ENCODE data around the gene TCHP.
"Not testable (repeated sequence)": the region's sequence is repeated elsewhere in the genome, so short reads cannot be mapped to it uniquely, and the experiment has no call there.

Gene TCHP

GRCh38 chr12:109893261-109893995 lies 6.6 kb upstream of the TCHP start:
- Histone ChIP-seq H3K4me3 (replicated peaks; ENCODE audit: low read depth, low read length) (no peak overlapping the region), H3K36me3 (ENCODE audit: control insufficient read depth, insufficient read depth, low read length) (no peaks in the 10 kb centered on the region), H3K27me3 (replicated peaks; ENCODE audit: control insufficient read depth, insufficient read depth, low read length) (no peaks in the 10 kb centered on the region)
- no peak for TF ChIP-seq CTCF (IDR thresholded peaks at IDR 0.05; ENCODE audit: insufficient read depth, low read length, poor library complexity, severe bottlenecking)
- no peak for DNase-seq (ENCODE audit: extremely low read depth, insufficient read length)

- Histone ChIP-seq H3K4me3 (replicated peaks; ENCODE audit: low read depth, low read length) (no peak overlapping the region), H3K36me3 (ENCODE audit: control insufficient read depth, insufficient read depth, low read length) (no peaks in the 10 kb centered on the region), H3K27me3 (replicated peaks; ENCODE audit: control insufficient read depth, insufficient read depth, low read length) (no peaks in the 10 kb centered on the region)
- no peak for TF ChIP-seq CTCF (IDR thresholded peaks at IDR 0.05; ENCODE audit: insufficient read depth, low read length, poor library complexity, severe bottlenecking)
- DNase-seq (ENCODE audit: extremely low read depth, insufficient read length) = no peak
Observed at GRCh38 chr12:109894939-109895338, 5.1 kb upstream of the TCHP start.

GRCh38 chr12:109896188-109896587 lies 3.9 kb upstream of the TCHP start:
- Histone ChIP-seq H3K27me3 (replicated peaks; ENCODE audit: control insufficient read depth, insufficient read depth, low read length) (no peaks in the 10 kb centered on the region), H3K36me3 (ENCODE audit: control insufficient read depth, insufficient read depth, low read length) (no peaks in the 10 kb centered on the region), H3K4me3 (replicated peaks; ENCODE audit: low read depth, low read length) (no peak overlapping the region)
- no peak for TF ChIP-seq CTCF (IDR thresholded peaks at IDR 0.05; ENCODE audit: insufficient read depth, low read length, poor library complexity, severe bottlenecking)
- no peak for DNase-seq (ENCODE audit: extremely low read depth, insufficient read length)

GRCh38 chr12:109897029-109897428 lies 3.0 kb upstream of the TCHP start:
- no peak overlapping the region for H3K4me3 ChIP-seq (replicated peaks; ENCODE audit: low read depth, low read length)
- no peaks in the 10 kb centered on the region for H3K27me3 ChIP-seq (replicated peaks; ENCODE audit: control insufficient read depth, insufficient read depth, low read length)
- no peak for TF ChIP-seq CTCF (IDR thresholded peaks at IDR 0.05; ENCODE audit: insufficient read depth, low read length, poor library complexity, severe bottlenecking)
- DNase-seq (ENCODE audit: extremely low read depth, insufficient read length) = no peak
- H3K36me3 ChIP-seq (ENCODE audit: control insufficient read depth, insufficient read depth, low read length) = no peaks in the 10 kb centered on the region

- not testable (repeated sequence) for H3K36me3 ChIP-seq (ENCODE audit: control insufficient read depth, insufficient read depth, low read length); DNase-seq (ENCODE audit: extremely low read depth, insufficient read length); H3K27me3 ChIP-seq (replicated peaks; ENCODE audit: control insufficient read depth, insufficient read depth, low read length)
- H3K4me3 ChIP-seq (replicated peaks; ENCODE audit: low read depth, low read length) = peak overlapping the region; percentile 76
Observed at GRCh38 chr12:109899345-109899744, 729 bp upstream of the TCHP start.

- Histone ChIP-seq H3K27me3 (replicated peaks; ENCODE audit: control insufficient read depth, insufficient read depth, low read length) (no peaks in the 10 kb centered on the region), H3K36me3 (ENCODE audit: control insufficient read depth, insufficient read depth, low read length) (peaks cover 8% of the 10 kb centered on the region), H3K4me3 (replicated peaks; ENCODE audit: low read depth, low read length) (peak overlapping the region; percentile 76)
- TF ChIP-seq CTCF (IDR thresholded peaks at IDR 0.05; ENCODE audit: insufficient read depth, low read length, poor library complexity, severe bottlenecking) = no peak
- no peak for DNase-seq (ENCODE audit: extremely low read depth, insufficient read length)
Observed at GRCh38 chr12:109900752-109901580, 892 bp downstream of the TCHP start.
